ENCODE measurements around the gene KRT85. TPM values are rescaled to one million over a fixed set of nuclear protein-coding genes. Genes with fewer than 3 reads are reported as not detected.

Gene KRT85
- total RNA-seq, 2 experiments from 2014 or later: not detected

DNA sequence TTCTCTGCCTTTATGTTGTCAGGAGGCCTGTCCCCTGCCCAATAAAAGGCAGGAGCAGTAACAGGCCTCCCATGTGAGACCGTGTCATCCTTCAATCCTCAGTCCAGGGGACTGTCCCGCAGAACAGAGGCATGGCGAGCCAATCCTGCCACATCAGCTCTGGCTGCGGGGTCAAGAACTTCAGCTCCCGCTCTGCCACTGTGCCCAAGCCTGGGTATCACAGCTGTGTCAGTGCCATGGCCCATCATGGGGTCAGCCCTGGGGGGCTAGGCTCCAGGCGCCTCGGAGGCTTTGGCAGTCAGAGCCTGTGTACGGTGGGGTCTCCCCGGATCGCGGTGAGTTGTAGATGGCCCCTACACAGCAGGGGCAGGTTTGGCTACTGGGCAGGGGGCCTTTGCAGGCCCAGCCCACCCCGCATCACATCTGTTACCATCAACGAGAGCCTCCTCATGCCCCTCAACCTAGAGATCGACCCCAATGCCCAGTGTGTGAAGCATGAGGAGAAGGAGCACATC lies 26.2 kb downstream of the KRT85 start:
- no peak overlapping the region for H3K4me3 Mint-ChIP-seq
- no peaks in the 10 kb centered on the region for H3K27me3 Mint-ChIP-seq (ENCODE audit: low read depth)
- no peak for DNase-seq
- intact Hi-C loops (cut with micrococcal nuclease): no loop called here
- H3K36me3 Mint-ChIP-seq (ENCODE audit: low read depth): no peaks in the 10 kb centered on the region
- CTCF ChIA-PET: interaction anchor here (0.8 kb wide), 1 partner anchor 62 kb away, joined by 3 read pairs; no protein-coding TSS in a partner anchor
- H3K4me1 Mint-ChIP-seq (ENCODE audit: low read depth): peaks cover 8% of the 10 kb centered on the region
- H3K27ac Mint-ChIP-seq: no peak overlapping the region
- peaks cover 3% of the 10 kb centered on the region for H3K9me3 Mint-ChIP-seq

DNA sequence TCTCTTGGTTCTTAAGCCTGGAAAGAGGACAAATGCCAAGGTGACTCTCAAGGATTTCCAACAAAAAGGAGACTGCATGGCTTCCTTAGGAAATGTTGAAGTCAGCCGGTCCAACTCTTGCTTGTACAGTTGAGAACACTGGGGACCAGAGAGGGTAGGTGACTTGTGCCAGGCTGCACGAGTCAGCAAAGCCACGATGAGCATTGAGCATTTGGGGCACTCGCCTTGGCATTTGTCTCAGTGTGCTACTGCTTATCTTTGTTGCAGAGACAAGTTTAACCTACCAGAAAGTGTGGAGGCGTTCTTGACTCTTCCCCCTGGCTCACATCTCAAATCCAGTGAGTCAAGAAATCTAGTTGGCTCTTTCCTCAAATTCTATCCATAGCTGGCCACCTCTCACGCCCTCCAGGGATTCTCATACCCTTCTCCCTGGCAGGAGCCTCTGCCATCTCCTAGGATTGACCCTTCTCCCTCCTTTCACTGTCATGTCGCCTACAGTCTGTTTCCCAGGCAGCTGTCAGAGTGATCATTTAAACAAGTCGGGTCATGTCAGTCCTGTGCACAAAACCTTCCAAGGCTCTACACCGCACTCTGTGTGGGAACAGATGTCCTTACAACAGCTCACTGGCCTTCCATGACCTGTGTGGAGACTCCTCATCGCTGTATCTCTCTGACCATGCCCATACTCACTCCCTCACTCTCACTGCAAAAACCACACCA lies 28.9 kb downstream of the KRT85 start:
- Mint-ChIP-seq H3K4me3 (no peak overlapping the region), H3K27me3 (ENCODE audit: low read depth) (no peaks in the 10 kb centered on the region), H3K4me1 (ENCODE audit: low read depth) (peaks cover 8% of the 10 kb centered on the region), H3K36me3 (ENCODE audit: low read depth) (no peaks in the 10 kb centered on the region), H3K9me3 (peaks cover 3% of the 10 kb centered on the region), H3K27ac (no peak overlapping the region)
- intact Hi-C loops (cut with micrococcal nuclease): no loop called here
- DNase-seq: no peak
- CTCF ChIA-PET: interaction anchor here (0.7 to 1.2 kb wide), 4 partner anchors 10 to 541 kb away, joined by 3 to 4 read pairs (median 4); no protein-coding TSS in a partner anchor

DNA sequence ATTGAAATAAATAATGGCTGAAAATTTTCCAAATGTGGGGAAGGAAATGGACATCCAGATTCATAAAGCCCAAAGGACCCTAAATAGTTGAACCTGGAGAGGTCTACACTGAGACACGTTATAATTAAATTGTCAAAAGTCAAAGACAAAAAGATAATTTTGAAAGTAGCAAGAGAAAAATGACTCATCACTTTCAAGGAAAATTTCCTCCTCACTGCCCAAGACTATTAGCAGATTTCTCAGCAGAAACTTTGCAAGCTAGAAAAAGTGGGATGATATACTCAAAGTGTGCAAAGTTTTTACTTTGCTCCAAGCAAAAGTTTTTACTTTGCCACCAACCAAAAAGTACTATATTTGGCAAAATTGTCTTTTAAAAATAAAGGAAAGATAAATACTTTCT lies 30.2 kb downstream of the KRT85 start:
- Mint-ChIP-seq H3K4me1 (ENCODE audit: low read depth) (peaks cover 8% of the 10 kb centered on the region), H3K36me3 (ENCODE audit: low read depth) (no peaks in the 10 kb centered on the region), H3K27ac (no peak overlapping the region), H3K27me3 (ENCODE audit: low read depth) (no peaks in the 10 kb centered on the region), H3K4me3 (no peak overlapping the region), H3K9me3 (peaks cover 3% of the 10 kb centered on the region)
- CTCF ChIA-PET: interaction anchor here (1.2 kb wide), 1 partner anchor 9 kb away, joined by 4 read pairs; no protein-coding TSS in a partner anchor
- no peak for DNase-seq
- intact Hi-C loops (cut with micrococcal nuclease): no loop called here

DNA sequence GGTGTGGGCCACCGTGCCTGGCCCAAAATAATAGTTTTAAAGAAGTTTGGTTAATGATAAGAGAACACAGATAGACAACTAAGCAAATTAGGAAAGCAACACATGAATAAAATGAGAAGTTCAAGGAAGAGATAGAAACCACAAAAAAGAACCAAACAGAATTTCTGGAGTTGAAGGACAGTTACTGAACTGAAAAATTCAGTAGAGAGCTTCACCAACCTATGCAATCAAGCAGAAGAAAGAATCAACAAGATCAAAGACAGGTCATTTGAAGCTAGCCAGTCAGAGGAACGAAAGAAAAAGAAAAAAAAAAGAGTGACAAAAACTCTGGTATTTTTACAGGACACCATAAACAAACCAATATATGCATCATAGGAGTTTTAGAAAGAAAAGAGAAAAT lies 30.6 kb downstream of the KRT85 start:
- H3K9me3 Mint-ChIP-seq: peaks cover 3% of the 10 kb centered on the region
- no peak overlapping the region for H3K27ac Mint-ChIP-seq
- DNase-seq: no peak
- H3K4me1 Mint-ChIP-seq (ENCODE audit: low read depth): peaks cover 8% of the 10 kb centered on the region
- H3K27me3 Mint-ChIP-seq (ENCODE audit: low read depth): no peaks in the 10 kb centered on the region
- H3K4me3 Mint-ChIP-seq: no peak overlapping the region
- intact Hi-C loops (cut with micrococcal nuclease): no loop called here
- no peaks in the 10 kb centered on the region for H3K36me3 Mint-ChIP-seq (ENCODE audit: low read depth)
- CTCF ChIA-PET: interaction anchor here (0.7 to 0.9 kb wide), 2 partner anchors 57 to 71 kb away, joined by 3 to 4 read pairs; no protein-coding TSS in a partner anchor

DNA sequence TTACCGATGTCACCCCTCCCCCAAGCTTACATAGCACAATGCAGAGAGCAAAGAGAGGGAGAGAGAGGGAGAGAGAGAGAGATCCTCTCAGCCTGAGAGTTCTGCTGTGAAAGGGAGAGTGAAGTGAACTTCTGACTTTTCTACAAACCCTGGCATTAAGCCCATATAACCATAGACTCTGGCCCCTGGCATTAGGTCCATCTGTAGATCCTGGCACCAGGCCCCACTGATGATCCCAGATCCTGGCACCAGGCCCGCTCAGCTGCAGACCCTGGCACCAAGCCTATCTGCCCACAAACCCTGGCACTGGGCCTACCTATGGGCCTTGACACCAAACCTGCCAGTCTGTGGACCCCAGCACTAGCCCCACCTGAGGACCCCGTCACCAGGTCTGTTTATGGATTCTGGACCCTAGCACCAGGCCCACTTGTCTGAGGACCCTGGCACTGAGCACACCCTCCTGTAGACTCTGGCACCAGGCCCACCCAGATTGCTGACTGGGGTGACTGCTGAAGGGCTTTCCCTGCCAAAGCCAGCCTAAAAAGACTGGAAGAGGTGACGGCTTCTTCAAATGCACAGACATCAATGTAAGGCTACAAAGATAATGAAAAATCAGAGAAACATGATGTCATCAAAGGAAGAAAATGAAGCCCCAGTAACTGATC lies 31.6 kb downstream of the KRT85 start:
- Mint-ChIP-seq H3K4me3 (no peak overlapping the region), H3K27me3 (ENCODE audit: low read depth) (no peaks in the 10 kb centered on the region), H3K27ac (no peak overlapping the region), H3K4me1 (ENCODE audit: low read depth) (peaks cover 8% of the 10 kb centered on the region), H3K36me3 (ENCODE audit: low read depth) (no peaks in the 10 kb centered on the region), H3K9me3 (peaks cover 3% of the 10 kb centered on the region)
- no peak for DNase-seq
- CTCF ChIA-PET: interaction anchor here (0.7 to 0.9 kb wide), 2 partner anchors 56 to 71 kb away, joined by 3 to 4 read pairs; no protein-coding TSS in a partner anchor
- intact Hi-C loops (cut with micrococcal nuclease): no loop called here

DNA sequence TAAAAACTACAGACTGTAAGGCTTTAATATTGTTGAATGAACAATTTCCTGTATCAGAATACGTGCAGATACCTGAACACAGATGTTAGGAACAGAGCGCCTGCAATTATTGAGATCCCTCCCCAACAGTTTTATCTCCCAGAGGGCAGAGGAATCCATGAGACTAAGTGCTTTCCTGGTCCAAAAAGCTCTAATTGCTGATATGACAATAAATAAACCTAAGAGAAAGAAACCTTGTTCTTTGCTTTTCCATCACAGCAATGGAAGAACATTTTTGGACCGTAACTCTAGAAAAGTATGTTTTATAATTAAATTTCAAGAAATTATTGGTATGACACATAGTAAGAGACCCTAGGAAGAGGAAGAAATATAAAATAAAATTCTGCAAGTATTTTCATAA lies 33.1 kb downstream of the KRT85 start:
- CTCF ChIA-PET: interaction anchor here (1.7 kb wide), 1 partner anchor 55 kb away, joined by 6 read pairs; no protein-coding TSS in a partner anchor
- H3K27me3 Mint-ChIP-seq (ENCODE audit: low read depth): no peaks in the 10 kb centered on the region
- no peak overlapping the region for H3K4me3 Mint-ChIP-seq
- H3K27ac Mint-ChIP-seq: no peak overlapping the region
- peaks cover 3% of the 10 kb centered on the region for H3K9me3 Mint-ChIP-seq
- intact Hi-C loops (cut with micrococcal nuclease): no loop called here
- no peaks in the 10 kb centered on the region for H3K36me3 Mint-ChIP-seq (ENCODE audit: low read depth)
- H3K4me1 Mint-ChIP-seq (ENCODE audit: low read depth): peaks cover 8% of the 10 kb centered on the region
- DNase-seq: no peak

DNA sequence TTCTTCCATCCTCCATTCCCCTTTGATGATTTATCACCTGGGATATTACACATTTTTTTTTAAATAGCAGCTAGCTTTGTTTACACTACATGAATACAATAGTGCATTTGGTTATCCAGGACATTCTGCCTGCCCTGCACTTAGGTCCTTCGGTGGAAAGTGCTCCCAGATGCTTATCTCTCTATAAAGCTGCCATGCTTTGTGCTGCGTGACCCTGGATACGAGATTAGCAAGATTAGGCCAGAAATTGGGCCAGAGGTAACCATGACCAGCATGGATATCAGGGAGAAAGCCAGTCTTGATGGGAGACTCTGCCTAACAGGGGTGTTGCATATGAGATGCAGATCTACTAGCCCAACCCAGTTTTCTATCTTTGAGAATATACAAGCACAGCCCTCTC lies 34.0 kb downstream of the KRT85 start:
- Mint-ChIP-seq H3K27ac (no peak overlapping the region), H3K4me1 (ENCODE audit: low read depth) (peaks cover 8% of the 10 kb centered on the region), H3K4me3 (no peak overlapping the region), H3K36me3 (ENCODE audit: low read depth) (no peaks in the 10 kb centered on the region), H3K27me3 (ENCODE audit: low read depth) (no peaks in the 10 kb centered on the region), H3K9me3 (peaks cover 3% of the 10 kb centered on the region)
- intact Hi-C loops (cut with micrococcal nuclease): no loop called here
- no peak for DNase-seq
- CTCF ChIA-PET: interaction anchor here (0.9 kb wide), 1 partner anchor 546 kb away, joined by 4 read pairs; no protein-coding TSS in a partner anchor

DNA sequence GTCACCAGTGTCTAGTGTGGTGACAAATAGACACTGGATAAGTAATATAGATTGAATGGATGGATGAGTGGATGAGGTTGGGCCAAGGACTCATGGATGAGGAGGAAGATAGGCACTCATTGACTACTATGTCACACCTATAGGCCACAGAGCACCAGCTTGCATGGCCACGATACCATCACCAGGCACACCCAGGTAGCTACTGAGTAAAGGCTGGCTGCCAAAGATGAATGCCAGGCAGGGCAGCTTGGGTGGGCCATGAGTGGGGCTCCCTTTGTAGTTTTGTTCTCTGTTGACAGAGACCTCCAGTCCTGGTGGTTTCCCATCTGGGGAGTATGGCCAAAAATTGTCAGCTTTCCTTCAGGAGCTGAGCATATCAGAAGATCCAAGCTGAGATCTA lies 34.9 kb downstream of the KRT85 start:
- Mint-ChIP-seq H3K4me1 (ENCODE audit: low read depth) (peaks cover 14% of the 10 kb centered on the region), H3K4me3 (no peak overlapping the region), H3K9me3 (peaks cover 3% of the 10 kb centered on the region), H3K27ac (no peak overlapping the region), H3K36me3 (ENCODE audit: low read depth) (no peaks in the 10 kb centered on the region), H3K27me3 (ENCODE audit: low read depth) (no peaks in the 10 kb centered on the region)
- CTCF ChIA-PET: interaction anchor here (0.7 to 0.9 kb wide), 2 partner anchors 176 to 547 kb away, joined by 3 to 4 read pairs; no protein-coding TSS in a partner anchor
- DNase-seq: no peak
- intact Hi-C loops (cut with micrococcal nuclease): no loop called here

DNA sequence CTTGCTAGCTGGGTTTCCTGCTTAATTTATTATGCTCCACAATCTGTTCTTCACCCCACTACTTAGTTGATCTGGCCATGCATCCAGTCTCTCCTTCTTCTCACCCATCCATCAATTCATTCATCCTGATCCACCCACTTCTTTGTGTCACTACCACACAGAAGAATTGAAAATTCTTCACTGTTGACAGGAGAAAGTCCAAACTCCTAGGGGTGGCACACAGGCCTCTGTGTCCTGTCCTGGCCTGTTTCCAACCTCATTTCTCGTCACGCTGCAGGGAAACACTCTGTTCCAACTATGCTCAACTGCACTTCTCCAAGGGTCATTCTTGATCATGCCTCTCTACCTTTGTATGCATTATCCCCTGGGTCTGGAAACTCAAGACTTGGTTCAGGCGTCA lies 35.4 kb downstream of the KRT85 start:
- H3K36me3 Mint-ChIP-seq (ENCODE audit: low read depth): no peaks in the 10 kb centered on the region
- peaks cover 16% of the 10 kb centered on the region for H3K4me1 Mint-ChIP-seq (ENCODE audit: low read depth)
- peaks cover 3% of the 10 kb centered on the region for H3K9me3 Mint-ChIP-seq
- intact Hi-C loops (cut with micrococcal nuclease): no loop called here
- H3K27ac Mint-ChIP-seq: no peak overlapping the region
- CTCF ChIA-PET: interaction anchor here (0.7 to 1.4 kb wide), 3 partner anchors 31 to 175 kb away, joined by 3 to 4 read pairs (median 3); no protein-coding TSS in a partner anchor
- DNase-seq: no peak
- no peaks in the 10 kb centered on the region for H3K27me3 Mint-ChIP-seq (ENCODE audit: low read depth)
- H3K4me3 Mint-ChIP-seq: no peak overlapping the region

DNA sequence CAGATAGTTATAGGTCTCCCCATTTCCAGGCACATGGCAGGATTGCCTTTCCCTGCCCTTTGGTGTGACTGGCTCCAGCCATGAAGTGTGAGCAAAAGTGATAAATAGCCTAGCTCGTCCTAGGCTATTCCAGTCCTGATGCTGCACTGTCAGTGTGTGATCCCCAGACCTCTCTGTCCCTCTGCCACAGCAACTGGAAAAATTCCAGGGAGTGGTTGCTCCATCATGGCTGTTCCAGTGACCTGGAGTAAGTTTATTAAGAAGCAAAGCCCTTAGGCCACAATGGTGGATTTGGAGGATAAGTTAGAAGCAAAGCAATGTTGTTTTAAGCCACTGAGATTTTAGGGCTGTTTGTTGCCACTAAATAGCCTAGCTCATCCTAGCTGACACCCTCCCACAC lies 36.2 kb downstream of the KRT85 start:
- DNase-seq: no peak
- Mint-ChIP-seq H3K36me3 (ENCODE audit: low read depth) (no peaks in the 10 kb centered on the region), H3K4me1 (ENCODE audit: low read depth) (peaks cover 13% of the 10 kb centered on the region), H3K9me3 (no peaks in the 10 kb centered on the region), H3K27me3 (ENCODE audit: low read depth) (no peaks in the 10 kb centered on the region), H3K4me3 (no peak overlapping the region), H3K27ac (no peak overlapping the region)
- CTCF ChIA-PET: interaction anchor here (0.9 to 1.4 kb wide), 2 partner anchors 31 to 174 kb away, joined by 3 to 4 read pairs; no protein-coding TSS in a partner anchor
- intact Hi-C loops (cut with micrococcal nuclease): no loop called here

DNA sequence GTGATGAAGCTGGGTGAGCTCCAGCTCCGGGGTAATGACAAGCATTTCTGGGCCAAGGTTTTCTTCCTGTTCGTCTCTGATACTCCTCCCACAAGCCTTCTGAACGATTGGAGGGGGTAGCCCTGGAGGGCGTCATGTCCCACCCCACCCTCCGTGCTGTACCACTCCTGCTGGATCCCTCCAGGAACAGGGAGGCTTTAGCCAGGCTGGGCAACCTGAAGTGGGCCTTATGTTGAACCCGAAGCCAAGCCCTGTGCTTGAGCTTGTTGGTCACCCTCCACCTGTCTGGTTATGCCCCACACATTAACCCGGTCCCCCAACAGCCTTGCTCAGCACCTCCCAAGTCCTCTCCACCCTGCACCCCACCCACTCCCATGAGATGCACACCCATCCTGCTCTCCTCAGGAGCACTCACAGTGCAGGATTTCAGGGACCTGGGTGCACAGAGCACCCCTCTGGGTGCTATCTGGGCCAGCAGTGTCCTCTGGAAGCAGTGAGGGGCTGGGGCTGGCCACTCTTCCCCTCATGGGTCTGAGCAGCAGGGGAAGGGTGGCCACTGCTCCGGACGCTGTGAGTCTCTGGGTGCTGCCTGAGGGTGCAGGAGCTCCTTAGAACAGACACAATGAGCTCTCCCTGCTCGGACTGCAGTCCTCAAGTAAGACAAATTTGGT lies 39.3 kb downstream of the KRT85 start:
- no peak for DNase-seq
- Mint-ChIP-seq H3K4me1 (ENCODE audit: low read depth) (peaks cover 13% of the 10 kb centered on the region), H3K27me3 (ENCODE audit: low read depth) (no peaks in the 10 kb centered on the region), H3K4me3 (no peak overlapping the region), H3K27ac (no peak overlapping the region), H3K36me3 (ENCODE audit: low read depth) (no peaks in the 10 kb centered on the region), H3K9me3 (no peaks in the 10 kb centered on the region)
- intact Hi-C loops (cut with micrococcal nuclease): loop anchor here (1.0 kb wide), 2 partner anchors 106 to 172 kb away; no protein-coding TSS in a partner anchor
- CTCF ChIA-PET: interaction anchor here (0.6 to 4.3 kb wide), 34 partner anchors 10 to 551 kb away, joined by 3 to 37 read pairs (median 4); no protein-coding TSS in a partner anchor
